Adrenal gland (tissue), 12 donors: ENCODE measurements around the gene NEUROD1. TPM values are rescaled to one million over a fixed set of nuclear protein-coding genes. Genes with fewer than 3 reads are reported as not detected.

Source experiments
- DNase-seq, 7 donors: peaks; one replicate each; pipeline ENCODE4 v3.0.0-alpha.2; 2019 to 2020
- H3K27ac ChIP-seq, 5 donors: fragments of 200-600 bp; sonication (generic) in 4 of 5; 1 replicate in 3 of 5; 2 replicates in 2 of 5; pipeline versions ENCODE4 v1.5.1 to v1.8.0; 2016 to 2020; ENCODE audit warnings: mild to moderate bottlenecking in 1 of 5
- H3K27me3 ChIP-seq: fragments of 200-600 bp; 2 replicates; pipeline ENCODE4 v1.8.0; 2021
- H3K36me3 ChIP-seq, 2 donors: fragments of 200-600 bp; replicated peaks in 1 of 2; 1 replicate in 1 of 2; 2 replicates in 1 of 2; pipeline versions ENCODE4 v1.5.1 to v1.8.0; 2018 to 2022
- H3K4me1 ChIP-seq, 2 donors: fragments of 200-600 bp; replicated peaks in 1 of 2; 1 replicate in 1 of 2; 2 replicates in 1 of 2; pipeline versions ENCODE4 v1.5.1 to v1.8.0; 2018 to 2021
- H3K4me3 ChIP-seq, 4 donors: fragments of 200-600 bp; sonication (generic) in 3 of 4; one replicate each; pipeline ENCODE4 v1.5.1; 2016 to 2018
- H3K9me3 ChIP-seq, 3 donors: fragments of 200-600 bp; sonication (generic) in 1 of 3; replicated peaks in 1 of 3; 1 replicate in 2 of 3; 2 replicates in 1 of 3; pipeline versions ENCODE4 v1.5.1 to v1.8.0; 2016 to 2021
- POLR2A ChIP-seq, 2 donors: fragments of 450-650 bp; IDR thresholded peaks; one replicate each; pipeline ENCODE4 v1.6.1; 2017; ENCODE audit warnings: antibody characterized with exemption in 2 of 2, mild to moderate bottlenecking in 2 of 2, moderate library complexity in 1 of 2
- WGBS, 4 donors: extraction: QIAGEN DNeasy Blood & Tissue Kit in 2 of 4; methylation state at CpG; one replicate each; pipeline versions ENCODE4 v1.1.5 to v1.1.7; 2013 to 2017; 5-methylcytosine and 5-hydroxymethylcytosine counted together
- intact Hi-C, 2 donors: fragments of 100-400 bp; cut with DNase I; formaldehyde crosslinking; loops; one replicate each; pipeline versions ENCODE4 v1.14.1 to v1.15.0; 2022 to 2023
- polyA plus RNA-seq, 3 donors: library from polyadenylated mRNA; stranded (reverse); fragments of 200-250 nt in 2 of 3; fragments of 350-450 nt in 1 of 3; fragmentation: Illumina TruSeq in 1 of 3; extraction: RNeasy Lipid Tissue Mini Kit (QIAGEN cat#74804) in 1 of 3; gene quantifications; one replicate each; pipeline ENCODE4 v1.2.3, GENCODE V29; 2013 to 2014
- total RNA-seq, 9 donors: library from RNA; depleted of rRNA in 4 of 9; stranded (reverse); fragments of >200 nt in 4 of 9; fragments of 120-200 nt in 1 of 9; fragmentation: NEBNext Ultra II Directional in 1 of 9; extraction: Animal tissue kit (Norgen Biotek cat#: 25700) in 1 of 9; gene quantifications; one replicate each; pipeline versions ENCODE4 v1.1.0 to v1.2.4, GENCODE V29; 2013 to 2023
- TF ChIP-seq, protein P1 (sequence below), 6 experiments: fragments of 450-650 bp in 4 of 6; fragments of 200-600 bp in 2 of 6; sonication (generic) in 1 of 6; IDR thresholded peaks; 1 replicate in 5 of 6; 2 replicates in 1 of 6; pipeline versions ENCODE4 v1.5.1 to v1.8.0; 2016 to 2021; ENCODE audit warnings: antibody characterized with exemption in 6 of 6, mild to moderate bottlenecking in 2 of 6, moderate library complexity in 1 of 6
- donor health status: healthy with polysubstance abuse.
- donor health status: Bipolar disorder and iron deficiency.
- donor health status: DM: yes; HTN: yes; CAD: no.
- donor health status: DM: no; HTN: no; CAD: no.
- donor health status: DM: no; HTN: no; CAD: no.
- donor health status: DM: yes; HTN: yes; CAD: no.

Gene NEUROD1
- total and polyA plus RNA-seq, 12 donors, result not detected

- H3K27me3 ChIP-seq, result peaks cover 76% of the 10 kb centered on the region
- intact Hi-C loops, result no loop called here
- DNase-seq, result no peak
Measured at GRCh38 chr2:181683518-181684453, 3.5 kb upstream of the NEUROD1 start.

GRCh38 chr2:181682795-181683517, 2.6 kb upstream of the NEUROD1 start:
- peaks cover 0 to 4% of the 10 kb centered on the region in 2 donors for H3K4me1 ChIP-seq
- no peaks in the 10 kb centered on the region for H3K9me3 ChIP-seq
- WGBS, 4 donors, result 1 to 6% (median 3%) methylated on average over 17 to 42 of the region's 42 CpGs
- no peaks in the 10 kb centered on the region for H3K36me3 ChIP-seq
- H3K27me3 ChIP-seq, result peaks cover 77% of the 10 kb centered on the region
- no peak overlapping the region for H3K27ac ChIP-seq
- no peak for DNase-seq
- TF ChIP-seq, protein P1, sequence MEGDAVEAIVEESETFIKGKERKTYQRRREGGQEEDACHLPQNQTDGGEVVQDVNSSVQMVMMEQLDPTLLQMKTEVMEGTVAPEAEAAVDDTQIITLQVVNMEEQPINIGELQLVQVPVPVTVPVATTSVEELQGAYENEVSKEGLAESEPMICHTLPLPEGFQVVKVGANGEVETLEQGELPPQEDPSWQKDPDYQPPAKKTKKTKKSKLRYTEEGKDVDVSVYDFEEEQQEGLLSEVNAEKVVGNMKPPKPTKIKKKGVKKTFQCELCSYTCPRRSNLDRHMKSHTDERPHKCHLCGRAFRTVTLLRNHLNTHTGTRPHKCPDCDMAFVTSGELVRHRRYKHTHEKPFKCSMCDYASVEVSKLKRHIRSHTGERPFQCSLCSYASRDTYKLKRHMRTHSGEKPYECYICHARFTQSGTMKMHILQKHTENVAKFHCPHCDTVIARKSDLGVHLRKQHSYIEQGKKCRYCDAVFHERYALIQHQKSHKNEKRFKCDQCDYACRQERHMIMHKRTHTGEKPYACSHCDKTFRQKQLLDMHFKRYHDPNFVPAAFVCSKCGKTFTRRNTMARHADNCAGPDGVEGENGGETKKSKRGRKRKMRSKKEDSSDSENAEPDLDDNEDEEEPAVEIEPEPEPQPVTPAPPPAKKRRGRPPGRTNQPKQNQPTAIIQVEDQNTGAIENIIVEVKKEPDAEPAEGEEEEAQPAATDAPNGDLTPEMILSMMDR (IDR thresholded peaks at IDR 0.05), result no peak
- TF ChIP-seq POLR2A (IDR thresholded peaks at IDR 0.05), result no peak
- H3K4me3 ChIP-seq, result no peak overlapping the region
- intact Hi-C loops, result no loop called here

More at GRCh38 chr2:181683518-181684453, 3.5 kb upstream of the NEUROD1 start:
- Histone ChIP-seq H3K4me1 (peaks cover 0 to 4% of the 10 kb centered on the region in 2 donors), H3K36me3 (no peaks in the 10 kb centered on the region), H3K4me3 (no peak overlapping the region), H3K9me3 (no peaks in the 10 kb centered on the region), H3K27ac (no peak overlapping the region)
- 1 to 3% (median 2%) methylated on average over 34 to 85 of the region's 85 CpGs for WGBS, 4 donors
- TF ChIP-seq POLR2A (IDR thresholded peaks at IDR 0.05), result no peak
- TF ChIP-seq, protein P1 (IDR thresholded peaks at IDR 0.05), result no peak

DNA sequence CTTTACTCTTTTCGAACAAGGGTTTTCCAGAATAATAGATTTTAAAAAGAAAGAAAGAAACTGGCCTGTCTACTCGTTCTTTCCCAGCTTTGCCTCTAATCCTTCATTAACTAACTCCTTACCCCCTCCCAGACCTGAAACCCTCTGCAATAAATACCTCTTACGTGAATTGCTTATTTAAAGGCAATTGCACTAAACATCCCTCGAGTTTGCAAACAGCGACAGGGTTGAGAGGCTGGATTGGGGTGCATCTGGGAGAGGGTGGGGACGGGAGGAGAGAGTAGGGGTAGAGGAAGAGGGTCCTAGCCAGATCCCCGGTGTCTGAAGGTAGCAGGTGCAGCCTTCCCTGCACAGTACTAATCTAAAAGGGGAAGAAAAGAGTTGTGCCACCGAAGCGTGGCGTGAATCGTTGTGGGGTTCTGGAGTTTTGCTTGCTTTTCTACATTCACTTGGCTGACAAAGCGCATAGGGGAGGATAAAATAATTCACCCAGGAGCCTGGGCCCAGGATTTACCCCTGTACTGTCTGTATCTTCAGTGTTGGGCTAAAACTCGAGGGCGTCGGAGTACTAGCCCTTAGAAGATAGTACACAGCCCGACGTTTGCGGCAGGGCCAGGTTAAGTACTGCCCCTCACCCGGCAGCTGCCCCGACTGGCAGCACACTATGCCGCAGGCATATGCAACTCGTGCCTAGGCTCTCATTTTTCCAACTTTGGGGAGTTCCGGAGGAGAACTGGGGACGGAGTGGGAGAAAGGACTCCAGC, 1.9 kb upstream of the NEUROD1 start:
- no peak for DNase-seq
- WGBS, 4 donors, result 6 to 11% (median 8%) methylated on average over 21 to 24 of the region's 24 CpGs
- Histone ChIP-seq H3K9me3 (no peaks in the 10 kb centered on the region), H3K27me3 (peaks cover 77% of the 10 kb centered on the region), H3K4me1 (peaks cover 0 to 4% of the 10 kb centered on the region in 2 donors), H3K4me3 (no peak overlapping the region), H3K36me3 (no peaks in the 10 kb centered on the region), H3K27ac (no peak overlapping the region)
- TF ChIP-seq, protein P1 (IDR thresholded peaks at IDR 0.05), result no peak
- no peak for TF ChIP-seq POLR2A (IDR thresholded peaks at IDR 0.05)
- intact Hi-C loops, result no loop called here
